CD4-positive, alpha-beta T cell (primary cell): ENCODE measurements around the gene GAL3ST3. TPM values are rescaled to one million over a fixed set of nuclear protein-coding genes. Genes with fewer than 3 reads are reported as not detected.

Experiments used
- ATAC-seq: fragments of 200-7000 bp; cut with Tn5 transposase; one replicate; pipeline ENCODE4 v1.10.0; 2022; ENCODE audit warnings: mild to moderate bottlenecking; ENCODE audit not compliant: poor library complexity
- CTCF ChIA-PET: fragments of 350-600 bp; sonication (Branson Sonifier 250); formaldehyde crosslinking; loops from one replicate; lab custom pipeline; 2021; ENCODE audit warnings: antibody characterized with exemption, inconsistent platforms; lab: Charles Lee
- POLR2A ChIA-PET: fragments of 350-600 bp; sonication (Branson Sonifier 250); formaldehyde crosslinking; loops from one replicate; lab custom pipeline; 2021; ENCODE audit warnings: antibody characterized with exemption, inconsistent platforms; lab: Charles Lee
- DNase-seq, 14 experiments: peaks; one replicate each; pipeline ENCODE4 v3.0.0-alpha.2; 2013 to 2020; ENCODE audit warnings: mixed read lengths in 2 of 14
- H3K27ac ChIP-seq, 2 donors: one replicate each; pipeline versions ENCODE4 v1.5.1 to v1.7.0; 2013; ENCODE audit warnings: low read length in 2 of 2, low read depth in 1 of 2, mild to moderate bottlenecking in 1 of 2
- H3K27me3 ChIP-seq, 2 experiments: 1 replicate in 1 of 2; 2 replicates in 1 of 2; pipeline versions ENCODE4 v1.6.1 to v1.7.0; 2013; ENCODE audit warnings: low read length in 2 of 2, control low read depth in 1 of 2, mild to moderate bottlenecking in 1 of 2, moderate library complexity in 1 of 2; ENCODE audit not compliant: insufficient read depth in 2 of 2, control insufficient read depth in 1 of 2
- H3K36me3 ChIP-seq: one replicate; pipeline ENCODE4 v1.6.1; 2013; ENCODE audit warnings: low read length, control low read depth; ENCODE audit not compliant: insufficient read depth
- H3K4me1 ChIP-seq: one replicate; pipeline ENCODE4 v1.6.1; 2013; ENCODE audit warnings: low read length, control low read depth; ENCODE audit not compliant: insufficient read depth
- H3K4me3 ChIP-seq: one replicate; pipeline ENCODE4 v1.5.1; 2013; ENCODE audit warnings: mild to moderate bottlenecking, low read length, moderate library complexity
- H3K9me3 ChIP-seq, 2 experiments: 1 replicate in 1 of 2; 2 replicates in 1 of 2; pipeline versions ENCODE4 v1.6.1 to v1.7.0; 2013; ENCODE audit warnings: low read length in 2 of 2, mild to moderate bottlenecking in 2 of 2, control low read depth in 1 of 2, moderate library complexity in 1 of 2; ENCODE audit not compliant: control insufficient read depth in 1 of 2, insufficient read depth in 1 of 2
- H3K27ac Mint-ChIP-seq: one replicate; pipeline ENCODE4 v1.8.0; 2020; ENCODE audit warnings: mixed read lengths
- H3K27me3 Mint-ChIP-seq: one replicate; pipeline ENCODE4 v1.8.0; 2021; ENCODE audit warnings: mixed read lengths
- H3K36me3 Mint-ChIP-seq: one replicate; pipeline ENCODE4 v1.8.0; 2021; ENCODE audit warnings: low read depth, mixed read lengths
- H3K4me1 Mint-ChIP-seq: one replicate; pipeline ENCODE4 v1.8.0; 2021; ENCODE audit warnings: low read depth, mixed read lengths
- H3K4me3 Mint-ChIP-seq: one replicate; pipeline ENCODE4 v1.8.0; 2020; ENCODE audit warnings: mild to moderate bottlenecking, mixed read lengths
- H3K9me3 Mint-ChIP-seq: one replicate; pipeline ENCODE4 v1.8.0; 2020; ENCODE audit warnings: mixed read lengths
- intact Hi-C, 2 experiments: fragments of 100-400 bp; cut with DNase I in 1 of 2; cut with micrococcal nuclease in 1 of 2; formaldehyde crosslinking; loops; one replicate each; pipeline versions ENCODE4 v1.15.1 to v1.9.0; 2023 to 2025; cut with DNase I, micrococcal nuclease
- total RNA-seq, 174 experiments: library from RNA in 2 of 174; stranded (reverse) in 2 of 174; gene quantifications; one replicate each; pipeline ENCODE4 v1.2.3 and lab custom pipeline; 2021 to 2026
- TF ChIP-seq, protein P1 (sequence below): fragments of 200-600 bp; IDR thresholded peaks from one replicate; pipeline ENCODE4 v1.8.0; 2022; ENCODE audit warnings: antibody characterized with exemption, mild to moderate bottlenecking

GAL3ST3 gene
- total RNA-seq, 2 experiments from 2014 or later: not detected

GRCh38 chr11:66083767-66084166 is 34.8 kb upstream of the GAL3ST3 start:
- Mint-ChIP-seq H3K9me3 (no peaks in the 10 kb centered on the region), H3K27me3 (no peaks in the 10 kb centered on the region), H3K36me3 (peaks cover 46% of the 10 kb centered on the region), H3K4me3 (peak overlapping the region; percentile 69), H3K27ac (peak overlapping the region; percentile 88), H3K4me1 (peaks cover 91% of the 10 kb centered on the region)
- TF ChIP-seq, protein P1, sequence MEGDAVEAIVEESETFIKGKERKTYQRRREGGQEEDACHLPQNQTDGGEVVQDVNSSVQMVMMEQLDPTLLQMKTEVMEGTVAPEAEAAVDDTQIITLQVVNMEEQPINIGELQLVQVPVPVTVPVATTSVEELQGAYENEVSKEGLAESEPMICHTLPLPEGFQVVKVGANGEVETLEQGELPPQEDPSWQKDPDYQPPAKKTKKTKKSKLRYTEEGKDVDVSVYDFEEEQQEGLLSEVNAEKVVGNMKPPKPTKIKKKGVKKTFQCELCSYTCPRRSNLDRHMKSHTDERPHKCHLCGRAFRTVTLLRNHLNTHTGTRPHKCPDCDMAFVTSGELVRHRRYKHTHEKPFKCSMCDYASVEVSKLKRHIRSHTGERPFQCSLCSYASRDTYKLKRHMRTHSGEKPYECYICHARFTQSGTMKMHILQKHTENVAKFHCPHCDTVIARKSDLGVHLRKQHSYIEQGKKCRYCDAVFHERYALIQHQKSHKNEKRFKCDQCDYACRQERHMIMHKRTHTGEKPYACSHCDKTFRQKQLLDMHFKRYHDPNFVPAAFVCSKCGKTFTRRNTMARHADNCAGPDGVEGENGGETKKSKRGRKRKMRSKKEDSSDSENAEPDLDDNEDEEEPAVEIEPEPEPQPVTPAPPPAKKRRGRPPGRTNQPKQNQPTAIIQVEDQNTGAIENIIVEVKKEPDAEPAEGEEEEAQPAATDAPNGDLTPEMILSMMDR: no peak
- Histone ChIP-seq H3K36me3 (peaks cover 3% of the 10 kb centered on the region), H3K4me1 (peaks cover 86% of the 10 kb centered on the region), H3K27me3 (no peaks in the 10 kb centered on the region), H3K4me3 (no peak overlapping the region), H3K27ac (peak overlapping the region; percentile 63 to 94), H3K9me3 (no peaks in the 10 kb centered on the region)
- DNase-seq (no peak), ATAC-seq (no peak)
- ChIA-PET POLR2A (interaction anchor here (0.8 to 6.7 kb wide), 5 partner anchors 14 to 43 kb away, joined by 4 to 141 read pairs (median 6); partner anchors contain the start of genes PACS1 and SF3B2), CTCF (interaction anchor here (1.2 to 1.7 kb wide), 2 partner anchors 32 to 43 kb away, joined by 3 to 6 read pairs; no protein-coding TSS in a partner anchor)
- intact Hi-C loops: loop anchor here (2.0 to 5.0 kb wide), 2 partner anchors 17 to 34 kb away; no protein-coding TSS in a partner anchor

DNA sequence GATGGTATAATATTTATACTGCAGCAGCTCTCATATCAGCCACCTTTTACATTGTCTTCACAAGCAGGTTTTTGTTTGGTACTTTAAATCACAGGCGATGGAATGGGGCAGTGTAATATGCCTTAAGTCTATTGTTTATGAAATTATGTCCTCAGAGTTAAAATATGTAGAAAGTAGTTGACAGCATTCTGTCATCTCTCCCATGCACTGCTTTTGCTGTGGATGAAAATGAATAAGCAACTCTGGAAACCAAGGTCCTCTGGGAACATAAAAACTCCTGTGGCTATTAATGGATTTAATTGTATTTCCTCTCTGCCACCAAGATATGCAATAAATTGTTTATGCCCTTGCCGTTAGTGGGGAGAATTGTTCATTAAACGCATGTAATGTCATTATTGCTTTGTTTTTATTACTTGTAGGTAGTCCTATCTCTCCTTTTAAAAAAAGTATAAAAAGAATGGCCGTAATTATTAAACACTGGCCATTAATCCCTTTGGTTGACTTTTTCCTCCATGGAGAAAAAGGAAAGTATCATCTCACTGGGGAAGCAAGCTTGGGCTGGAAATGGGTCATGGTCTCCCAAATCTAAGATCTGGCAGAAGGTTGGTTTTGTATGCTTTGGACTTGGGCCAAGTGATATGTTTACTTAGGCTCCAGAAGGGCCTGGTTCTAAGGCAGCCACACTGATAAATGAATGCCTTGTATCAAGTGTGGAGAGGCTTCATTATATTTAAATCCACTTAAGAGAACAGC is 34.2 kb upstream of the GAL3ST3 start:
- no peak overlapping the region for H3K4me3 ChIP-seq
- peaks cover 87% of the 10 kb centered on the region for H3K4me1 ChIP-seq

DNA sequence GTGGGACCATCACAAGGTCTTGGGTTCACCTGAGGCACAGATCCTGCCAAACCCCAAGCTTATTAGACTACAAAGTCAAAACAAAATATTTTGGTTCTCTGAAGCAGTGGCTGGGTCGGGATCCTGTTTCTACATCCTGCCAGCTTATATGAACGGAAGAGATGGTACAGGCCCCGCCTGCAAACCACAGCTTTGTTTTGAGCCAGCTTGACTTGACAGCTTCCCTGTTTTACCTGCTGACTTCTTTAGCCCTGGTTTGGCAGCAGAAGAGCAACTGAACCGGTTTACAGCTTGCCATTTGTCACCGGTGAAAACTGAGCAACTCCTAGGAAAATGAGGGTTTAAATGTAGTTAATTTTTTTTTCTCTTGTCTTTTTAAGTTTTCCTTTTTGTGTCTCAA is 32.5 kb upstream of the GAL3ST3 start:
- Histone ChIP-seq H3K4me1 (peaks cover 87% of the 10 kb centered on the region), H3K27me3 (no peaks in the 10 kb centered on the region), H3K9me3 (no peaks in the 10 kb centered on the region), H3K27ac (peak overlapping the region; percentile 80 to 94), H3K4me3 (peak overlapping the region; percentile 35), H3K36me3 (peaks cover 15% of the 10 kb centered on the region)
- H3K27me3 Mint-ChIP-seq: no peaks in the 10 kb centered on the region
- ATAC-seq: peak; percentile 93
- intact Hi-C loops: loop anchor here in 1 of 2 experiments (1.0 to 5.0 kb wide), 4 partner anchors 10 to 45 kb away; no protein-coding TSS in a partner anchor
- TF ChIP-seq, protein P1: no peak
- H3K36me3 Mint-ChIP-seq: peaks cover 54% of the 10 kb centered on the region
- H3K4me1 Mint-ChIP-seq: peaks cover 91% of the 10 kb centered on the region
- ChIA-PET CTCF (interaction anchor here (0.7 to 5.3 kb wide), 6 partner anchors 10 to 53 kb away, joined by 3 to 29 read pairs (median 4); no protein-coding TSS in a partner anchor), POLR2A (interaction anchor here (0.6 to 6.7 kb wide), 26 partner anchors 11 to 1303 kb away, joined by 3 to 141 read pairs (median 6); partner anchors contain the start of genes BANF1, BRMS1, CCDC85B and FAM89B)
- peak overlapping the region; percentile 88 for H3K27ac Mint-ChIP-seq
- DNase-seq: peak; percentile 62 to 92 (median 79)
- no peaks in the 10 kb centered on the region for H3K9me3 Mint-ChIP-seq
- H3K4me3 Mint-ChIP-seq: peak overlapping the region; percentile 88

More for the DNA sequence above, 34.2 kb upstream of the GAL3ST3 start:
- intact Hi-C loops: loop anchor here (2.0 to 5.0 kb wide), 2 partner anchors 18 to 34 kb away; no protein-coding TSS in a partner anchor
- Mint-ChIP-seq H3K27ac (peak overlapping the region; percentile 88), H3K9me3 (no peaks in the 10 kb centered on the region), H3K36me3 (peaks cover 46% of the 10 kb centered on the region), H3K27me3 (no peaks in the 10 kb centered on the region), H3K4me3 (peak overlapping the region; percentile 69), H3K4me1 (peaks cover 91% of the 10 kb centered on the region)
- ATAC-seq (no peak), DNase-seq (peak in 1 of 14 experiments; percentile 35)
- CTCF ChIA-PET: interaction anchor here (1.2 to 1.7 kb wide), 2 partner anchors 33 to 44 kb away, joined by 3 to 6 read pairs; no protein-coding TSS in a partner anchor
- POLR2A ChIA-PET: interaction anchor here (0.8 to 6.7 kb wide), 5 partner anchors 13 to 43 kb away, joined by 4 to 141 read pairs (median 6); partner anchors contain the start of genes PACS1 and SF3B2
- peak overlapping the region; percentile 63 to 94 for H3K27ac ChIP-seq
- TF ChIP-seq, protein P1: no peak
- no peaks in the 10 kb centered on the region for H3K9me3 ChIP-seq
- no peaks in the 10 kb centered on the region for H3K27me3 ChIP-seq
- peaks cover 1% of the 10 kb centered on the region for H3K36me3 ChIP-seq
